HuH-7.5 (cell line): ENCODE results near the gene CRY2.

Experiments used
- DNase-seq: peaks from one replicate; pipeline ENCODE4 v3.0.0; 2011; ENCODE audit warnings: low spot score

Gene CRY2

DNA sequence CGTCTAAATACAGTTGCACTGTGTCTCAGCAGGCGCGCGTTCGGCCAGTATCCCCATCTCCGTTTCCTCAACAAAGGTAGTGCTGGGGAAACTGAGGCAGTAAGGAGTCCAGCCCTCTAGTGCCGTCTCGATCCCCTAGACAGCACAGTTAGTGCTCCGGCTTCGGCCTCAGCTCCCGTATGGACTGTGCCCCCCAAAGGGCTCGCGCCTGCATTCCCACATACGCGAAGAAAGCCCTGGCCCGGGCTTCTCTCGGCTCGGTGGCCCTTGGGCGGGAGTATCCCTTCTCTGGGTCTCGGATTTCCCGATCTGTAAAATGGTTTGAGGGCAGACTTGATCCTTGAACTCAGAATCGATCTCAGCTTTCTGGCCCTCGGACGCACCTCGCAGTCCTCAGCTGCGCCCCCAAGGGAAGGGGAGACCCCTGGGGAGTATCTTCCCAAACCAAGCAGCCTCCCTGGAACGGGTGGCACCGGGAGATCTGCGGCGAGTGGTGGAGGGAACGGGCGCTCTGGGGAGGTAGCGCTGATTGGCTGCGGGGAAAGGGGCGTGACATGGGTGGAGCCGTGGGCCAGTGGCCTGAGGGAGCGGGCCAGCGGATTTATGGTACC lies 71.2 kb downstream of the CRY2 start:
- DNase-seq, result peak; percentile 95

DNA sequence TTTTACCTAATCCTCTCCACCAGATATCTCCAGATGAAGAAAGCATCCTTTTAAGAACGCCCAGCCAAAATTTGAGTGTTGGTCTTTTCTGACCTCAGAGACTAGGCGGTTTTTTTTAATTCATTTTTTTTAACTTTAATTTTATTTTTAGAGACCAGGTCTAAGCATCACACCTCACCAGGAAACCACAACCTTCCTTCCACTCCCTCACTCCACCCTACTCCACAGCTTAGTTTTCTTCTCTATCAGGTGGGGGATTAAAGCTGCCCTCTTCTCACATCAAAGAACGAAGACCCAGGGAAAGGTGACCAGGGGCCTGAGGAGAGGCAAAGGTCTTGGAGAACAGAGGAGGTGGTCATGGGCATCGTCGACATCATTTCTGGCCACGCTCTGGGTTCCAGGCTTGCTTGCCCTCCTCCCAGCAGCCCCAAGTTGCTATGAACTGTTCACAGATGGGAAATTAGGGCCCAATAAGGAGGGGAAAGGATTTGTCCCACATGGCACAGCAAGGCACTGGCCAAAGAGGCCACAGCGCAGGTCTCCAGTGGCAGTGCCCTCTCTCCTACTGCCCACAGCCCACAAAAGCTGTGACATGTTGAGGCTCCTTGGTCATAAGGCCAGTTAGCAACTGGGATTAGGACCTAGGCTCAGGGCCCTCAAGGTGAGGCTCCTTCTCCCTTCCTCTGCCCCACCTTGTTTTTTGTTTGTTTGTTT lies 71.8 kb downstream of the CRY2 start:
- DNase-seq, result no peak

DNA sequence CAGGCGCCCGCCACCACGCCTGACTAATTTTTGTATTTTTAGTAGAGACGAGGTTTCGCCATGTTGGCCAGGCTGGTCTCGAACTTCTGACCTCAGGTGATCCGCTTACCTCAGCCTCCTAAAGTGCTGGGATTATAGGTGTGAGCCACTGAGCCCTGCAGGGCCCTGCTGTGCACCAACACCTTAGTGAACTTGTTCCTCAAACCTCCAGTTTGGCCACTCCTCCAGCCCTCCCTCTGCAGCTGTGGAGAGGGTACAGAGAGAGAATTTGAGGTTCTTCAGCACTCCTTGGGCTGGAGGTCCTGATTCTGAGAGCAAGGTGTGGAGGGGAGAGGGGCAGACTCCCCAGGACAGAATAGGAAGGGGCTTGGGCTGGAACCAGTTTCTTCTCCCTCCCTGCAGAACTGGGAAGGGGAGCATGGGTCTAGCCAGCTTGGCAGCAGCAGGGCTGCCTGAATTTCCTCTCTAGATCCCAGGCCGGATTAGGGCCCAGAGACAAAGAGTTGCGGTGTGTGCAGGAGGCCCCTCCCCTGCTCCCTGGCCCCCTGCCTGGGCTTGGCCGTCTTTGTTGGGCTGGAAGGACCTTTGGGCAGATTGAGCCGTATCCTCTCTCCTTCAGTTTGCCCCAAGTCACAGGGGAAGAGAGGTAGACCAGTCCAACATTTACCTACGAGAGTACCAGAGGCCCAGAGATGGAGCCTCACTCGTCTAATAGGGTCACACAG lies 72.7 kb downstream of the CRY2 start:
- DNase-seq, result no peak

DNA sequence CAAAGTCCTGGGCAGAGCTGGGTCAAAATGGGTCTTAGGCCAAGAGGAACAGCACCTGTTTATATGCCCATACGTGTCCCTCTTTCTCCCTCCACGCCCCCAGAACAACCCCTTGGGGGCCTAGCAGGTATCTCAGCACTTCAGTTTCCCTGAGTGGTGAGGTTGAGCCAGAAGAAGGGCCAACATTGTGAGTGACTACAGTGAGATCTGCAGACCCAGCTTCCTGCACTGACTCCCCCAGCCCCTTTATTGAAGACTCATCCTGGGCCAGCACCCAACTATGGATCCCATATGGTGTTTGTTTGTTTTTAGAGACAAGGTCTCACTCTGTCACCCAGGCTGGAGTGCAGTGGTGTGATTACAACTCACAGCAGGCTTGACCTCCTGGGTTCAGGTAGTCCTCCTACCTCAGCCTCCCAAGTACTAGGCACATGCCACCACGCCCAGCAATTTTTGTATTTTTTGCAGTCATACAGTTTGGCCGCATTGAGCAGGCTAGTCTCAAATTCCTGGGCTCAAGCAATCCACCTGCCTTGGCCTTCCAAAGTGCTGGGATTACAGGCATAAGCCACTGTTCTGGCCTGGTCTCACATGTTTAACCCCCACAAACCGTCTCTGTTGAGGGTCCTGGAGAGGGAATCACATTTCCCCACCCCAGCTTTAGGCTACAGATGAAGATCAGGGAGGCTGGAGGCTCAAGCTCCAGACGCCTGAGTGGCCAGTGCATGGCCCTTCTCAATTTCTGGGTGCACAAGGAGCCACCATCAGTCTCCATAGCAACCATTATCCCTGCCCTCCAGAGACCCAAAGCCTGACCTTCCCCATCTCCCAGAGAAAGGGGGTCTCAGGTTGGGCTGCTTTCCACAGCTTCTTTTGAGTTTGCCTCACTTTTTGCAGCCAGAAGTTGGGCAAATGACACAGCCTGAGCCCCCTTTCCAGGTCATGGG lies 73.5 kb downstream of the CRY2 start:
- DNase-seq, result no peak

DNA sequence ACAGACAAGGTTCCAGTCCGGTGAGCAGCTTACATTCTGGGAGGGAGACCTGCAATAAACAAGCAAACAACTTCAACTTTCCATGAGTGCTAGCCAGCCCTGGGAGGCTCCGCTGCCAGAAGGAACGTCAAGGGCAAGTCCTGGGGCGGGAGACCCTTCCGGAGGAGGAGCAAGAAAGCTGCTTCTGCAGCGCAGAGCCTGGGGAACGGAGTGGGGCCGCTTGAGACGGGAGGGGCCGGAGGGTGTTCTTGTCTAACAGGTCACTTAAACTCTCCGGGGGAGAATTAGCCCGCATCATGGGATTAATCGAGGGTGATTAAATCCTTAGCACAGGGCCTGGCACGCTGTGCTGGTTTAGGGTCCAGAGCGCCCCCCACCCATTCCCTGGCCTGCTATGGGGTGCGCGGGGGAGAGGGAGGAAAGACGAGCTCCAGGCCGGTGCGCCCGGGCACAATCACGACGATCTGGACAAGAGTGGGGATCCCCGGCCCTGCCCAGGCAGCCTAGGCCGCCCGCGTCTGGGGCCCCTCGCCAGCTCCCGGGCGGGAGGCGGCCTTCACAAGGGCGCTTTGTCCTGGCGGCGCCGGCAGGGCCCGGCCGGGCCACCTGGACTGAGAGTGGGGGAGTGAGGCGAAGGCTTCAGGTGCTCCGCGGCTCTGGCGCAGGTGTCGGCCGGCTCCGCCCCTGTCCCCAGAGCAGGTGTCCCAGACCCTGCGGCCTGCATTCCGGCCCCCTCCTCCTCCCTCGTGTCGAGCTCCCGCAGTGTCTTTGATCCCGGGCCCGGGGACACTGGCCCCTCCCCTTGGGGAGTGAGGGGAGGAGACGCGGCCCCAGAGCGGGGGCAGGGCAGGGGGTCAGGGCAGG lies 74.5 kb downstream of the CRY2 start:
- peak; percentile 59 for DNase-seq

DNA sequence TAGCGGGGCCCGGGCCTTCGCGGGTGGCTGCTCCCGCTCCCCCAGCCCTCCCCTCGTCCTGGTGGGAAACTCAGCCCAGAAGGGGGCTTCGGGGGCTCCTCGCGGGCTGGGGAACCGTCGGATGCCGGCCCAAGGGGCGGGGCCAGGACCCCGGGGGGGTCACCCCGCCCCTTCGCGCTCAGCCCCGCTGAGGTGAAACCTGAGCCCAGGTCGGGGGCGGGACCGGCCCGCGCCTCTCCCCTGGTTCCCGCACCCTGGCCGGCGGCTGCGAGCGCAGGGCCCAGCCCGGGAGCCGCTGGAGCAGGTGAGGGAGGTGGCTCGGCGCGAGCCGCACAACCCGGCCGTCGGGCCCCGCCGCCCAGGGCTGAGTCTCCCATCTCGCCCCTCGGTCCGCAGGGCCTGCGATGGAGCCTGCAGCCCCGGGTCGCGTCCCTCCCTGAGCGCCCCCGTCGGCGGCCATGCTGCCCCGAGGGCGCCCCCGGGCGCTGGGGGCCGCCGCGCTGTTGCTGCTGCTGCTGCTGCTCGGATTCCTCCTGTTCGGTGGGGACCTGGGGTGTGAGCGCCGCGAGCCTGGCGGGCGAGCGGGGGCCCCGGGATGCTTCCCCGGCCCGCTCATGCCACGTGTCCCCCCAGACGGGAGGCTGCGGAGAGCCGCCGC lies 75.3 kb downstream of the CRY2 start, which contains the start of gene LARGE2:
TSS of gene LARGE2 (plus strand) at position 232 of the 658 bp plus-strand sequence. CDS start at position 459, 227 bp downstream.
- peak; percentile 84 for DNase-seq

DNA sequence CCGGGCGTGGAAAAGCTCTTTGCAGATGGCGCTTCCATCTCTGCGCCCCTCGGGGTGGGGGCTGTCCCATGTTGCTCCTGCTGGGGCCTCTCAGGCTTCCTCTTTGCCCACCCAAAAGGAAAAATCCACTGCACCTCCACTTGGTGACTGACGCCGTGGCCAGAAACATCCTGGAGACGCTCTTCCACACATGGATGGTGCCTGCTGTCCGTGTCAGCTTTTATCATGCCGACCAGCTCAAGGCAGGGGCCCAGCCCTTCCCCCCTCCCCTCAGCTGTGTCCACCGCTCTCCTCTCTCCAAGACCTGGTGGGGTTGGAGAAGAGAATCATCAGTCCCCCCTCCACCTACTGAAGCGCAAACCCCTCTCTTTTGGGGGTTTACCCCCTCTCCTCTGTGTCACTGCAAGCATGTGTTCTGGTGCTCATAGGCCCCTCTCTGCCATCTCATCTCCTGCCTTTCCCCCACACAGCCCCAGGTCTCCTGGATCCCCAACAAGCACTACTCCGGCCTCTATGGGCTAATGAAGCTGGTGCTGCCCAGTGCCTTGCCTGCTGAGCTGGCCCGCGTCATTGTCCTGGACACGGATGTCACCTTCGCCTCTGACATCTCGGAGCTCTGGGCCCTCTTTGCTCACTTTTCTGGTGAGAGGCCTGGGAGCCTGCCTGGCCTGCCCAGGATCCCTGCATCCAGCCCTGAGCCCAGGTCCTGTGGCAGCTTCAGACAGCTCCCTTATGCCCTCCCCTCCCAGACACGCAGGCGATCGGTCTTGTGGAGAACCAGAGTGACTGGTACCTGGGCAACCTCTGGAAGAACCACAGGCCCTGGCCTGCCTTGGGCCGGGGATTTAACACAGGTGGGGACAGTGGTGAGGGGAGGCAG lies 77.0 kb downstream of the CRY2 start:
- DNase-seq, result no peak

DNA sequence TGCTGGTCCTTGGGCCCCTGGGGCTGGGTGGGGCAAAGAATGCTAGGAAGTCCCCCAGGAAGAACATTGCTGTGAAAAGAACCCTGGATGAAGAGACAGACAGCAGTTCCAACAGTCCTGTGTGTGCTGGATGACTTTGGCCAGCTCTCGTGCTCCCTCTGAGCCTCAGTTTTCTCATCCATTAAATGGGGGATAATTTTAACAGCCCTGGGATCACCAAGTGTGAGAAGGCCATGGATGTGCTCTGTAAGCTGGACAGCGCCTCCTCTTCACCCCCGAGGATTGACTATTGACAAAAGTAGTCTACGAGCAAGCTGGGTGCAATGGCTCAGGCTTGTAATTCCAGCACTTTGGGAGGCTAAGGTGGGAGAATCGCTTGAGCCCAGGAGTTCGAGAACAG lies 77.7 kb downstream of the CRY2 start:
- DNase-seq, result no peak

DNA sequence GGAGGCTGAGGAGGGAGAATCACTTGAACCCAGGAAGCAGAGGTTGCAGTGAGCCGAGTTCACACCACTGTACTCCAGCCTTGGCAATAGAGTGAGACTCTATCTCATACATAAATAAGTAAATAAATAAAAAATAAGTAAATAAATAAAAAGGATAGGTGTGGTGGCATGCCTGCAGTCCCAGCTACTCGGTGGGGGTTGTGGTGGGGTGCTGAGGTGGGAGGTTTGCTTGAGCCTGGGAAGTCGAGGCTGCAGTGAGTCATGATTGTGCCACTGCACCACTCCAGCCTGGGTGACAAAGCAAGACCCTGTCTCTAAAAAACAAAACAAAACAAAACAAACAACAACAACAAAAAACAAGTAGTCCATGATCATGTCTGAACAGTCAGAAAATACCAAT lies 78.3 kb downstream of the CRY2 start:
- DNase-seq, result no peak

DNA sequence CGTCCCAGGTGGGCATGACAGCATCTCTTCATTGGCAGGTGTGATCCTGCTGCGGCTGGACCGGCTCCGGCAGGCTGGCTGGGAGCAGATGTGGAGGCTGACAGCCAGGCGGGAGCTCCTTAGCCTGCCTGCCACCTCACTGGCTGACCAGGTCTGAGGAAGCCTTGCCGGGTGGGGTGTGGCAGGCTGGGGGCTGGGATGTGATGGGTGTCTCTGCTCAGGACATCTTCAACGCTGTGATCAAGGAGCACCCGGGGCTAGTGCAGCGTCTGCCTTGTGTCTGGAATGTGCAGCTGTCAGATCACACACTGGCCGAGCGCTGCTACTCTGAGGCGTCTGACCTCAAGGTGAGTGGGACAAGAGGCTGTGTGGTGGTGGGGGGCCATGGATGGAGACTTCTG lies 78.7 kb downstream of the CRY2 start:
- no peak for DNase-seq

DNA sequence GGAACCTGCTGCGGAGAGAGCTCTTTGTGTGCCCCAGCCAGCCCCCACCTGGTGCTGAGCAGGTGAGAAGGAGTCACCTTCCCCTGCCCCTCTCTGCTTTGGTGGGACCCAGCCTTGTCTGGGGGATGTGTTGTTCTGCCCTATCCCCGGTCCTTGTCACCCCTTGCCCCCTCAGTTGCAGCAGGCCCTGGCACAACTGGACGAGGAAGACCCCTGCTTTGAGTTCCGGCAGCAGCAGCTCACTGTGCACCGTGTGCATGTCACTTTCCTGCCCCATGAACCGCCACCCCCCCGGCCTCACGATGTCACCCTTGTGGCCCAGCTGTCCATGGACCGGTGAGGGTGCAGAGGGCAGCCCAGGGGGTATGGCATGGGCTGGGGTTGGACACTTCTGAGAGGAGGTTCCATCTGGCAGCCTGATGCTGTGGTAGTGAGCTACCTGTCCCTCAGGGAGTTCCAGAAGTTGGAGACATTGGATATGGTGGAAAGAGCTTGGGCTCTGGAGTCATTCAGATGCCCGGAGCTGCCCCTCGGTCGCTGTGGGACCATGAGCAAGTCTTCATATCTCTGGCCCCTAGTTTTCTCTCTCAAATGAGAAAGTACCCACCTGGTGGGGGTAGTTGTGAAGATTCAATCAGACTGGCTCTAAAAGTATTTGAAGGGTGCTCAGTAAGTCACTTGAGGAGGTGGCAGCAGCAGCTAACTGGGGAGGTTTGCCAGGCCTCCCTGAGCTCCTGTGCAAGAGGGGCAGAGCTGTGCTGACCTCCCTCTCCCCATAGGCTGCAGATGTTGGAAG lies 79.5 kb downstream of the CRY2 start:
- no peak for DNase-seq

DNA sequence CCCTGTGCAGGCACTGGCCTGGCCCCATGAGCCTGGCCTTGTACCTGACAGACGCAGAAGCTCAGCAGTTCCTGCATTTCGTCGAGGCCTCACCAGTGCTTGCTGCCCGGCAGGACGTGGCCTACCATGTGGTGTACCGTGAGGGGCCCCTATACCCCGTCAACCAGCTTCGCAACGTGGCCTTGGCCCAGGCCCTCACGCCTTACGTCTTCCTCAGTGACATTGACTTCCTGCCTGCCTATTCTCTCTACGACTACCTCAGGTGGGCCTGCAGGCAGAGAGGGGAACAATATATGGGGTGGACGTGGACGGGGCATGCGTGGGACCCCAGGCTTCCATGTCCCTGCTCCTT lies 80.0 kb downstream of the CRY2 start:
- no peak for DNase-seq

DNA sequence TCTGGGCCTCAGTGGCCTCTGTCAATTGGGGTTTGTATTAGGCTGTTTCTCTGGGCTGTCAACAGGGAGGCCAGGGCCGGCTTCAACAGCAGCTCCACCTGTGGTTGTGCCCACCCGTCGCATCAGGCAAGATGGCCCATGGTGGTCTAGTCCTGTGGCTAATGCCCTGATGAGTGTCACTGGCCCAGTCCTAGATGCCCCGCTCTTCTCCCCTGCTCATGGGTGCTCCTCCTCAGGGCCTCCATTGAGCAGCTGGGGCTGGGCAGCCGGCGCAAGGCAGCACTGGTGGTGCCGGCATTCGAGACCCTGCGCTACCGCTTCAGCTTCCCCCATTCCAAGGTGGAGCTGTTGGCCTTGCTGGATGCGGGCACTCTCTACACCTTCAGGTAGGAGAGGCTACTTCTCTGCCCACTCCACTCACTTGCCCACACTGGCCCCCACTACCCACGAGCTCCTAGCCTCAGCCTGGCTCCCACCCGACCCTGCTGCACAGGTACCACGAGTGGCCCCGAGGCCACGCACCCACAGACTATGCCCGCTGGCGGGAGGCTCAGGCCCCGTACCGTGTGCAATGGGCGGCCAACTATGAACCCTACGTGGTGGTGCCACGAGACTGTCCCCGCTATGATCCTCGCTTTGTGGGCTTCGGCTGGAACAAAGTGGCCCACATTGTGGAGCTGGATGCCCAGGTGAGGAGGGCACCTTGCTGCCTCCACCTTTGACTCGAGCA lies 80.6 kb downstream of the CRY2 start:
- no peak for DNase-seq

DNA sequence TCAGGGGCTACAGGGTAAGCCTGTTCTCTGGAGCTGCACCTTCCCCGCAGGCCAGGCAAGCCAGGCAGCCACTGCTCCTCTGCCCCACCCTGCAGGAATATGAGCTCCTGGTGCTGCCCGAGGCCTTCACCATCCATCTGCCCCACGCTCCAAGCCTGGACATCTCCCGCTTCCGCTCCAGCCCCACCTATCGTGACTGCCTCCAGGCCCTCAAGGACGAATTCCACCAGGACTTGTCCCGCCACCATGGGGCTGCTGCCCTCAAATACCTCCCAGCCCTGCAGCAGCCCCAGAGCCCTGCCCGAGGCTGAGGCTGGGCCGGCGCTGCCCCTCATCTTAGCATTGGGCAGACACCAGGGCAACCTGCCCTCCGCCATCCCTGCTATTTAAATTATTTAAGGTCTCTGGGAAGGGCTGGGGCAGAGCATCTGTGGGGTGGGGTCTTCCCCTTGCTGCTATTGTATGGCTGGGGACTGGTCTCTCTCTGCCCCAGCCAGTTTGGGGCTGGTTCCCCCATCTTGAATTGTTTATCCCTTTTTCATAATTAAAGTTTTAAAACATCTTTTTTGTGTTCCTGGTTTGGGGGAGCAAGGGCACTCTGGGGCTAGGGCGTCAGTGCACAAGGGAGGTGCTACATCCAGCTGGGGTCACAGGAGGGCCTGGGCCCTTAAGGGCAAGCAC lies 81.4 kb downstream of the CRY2 start:
- no peak for DNase-seq

DNA sequence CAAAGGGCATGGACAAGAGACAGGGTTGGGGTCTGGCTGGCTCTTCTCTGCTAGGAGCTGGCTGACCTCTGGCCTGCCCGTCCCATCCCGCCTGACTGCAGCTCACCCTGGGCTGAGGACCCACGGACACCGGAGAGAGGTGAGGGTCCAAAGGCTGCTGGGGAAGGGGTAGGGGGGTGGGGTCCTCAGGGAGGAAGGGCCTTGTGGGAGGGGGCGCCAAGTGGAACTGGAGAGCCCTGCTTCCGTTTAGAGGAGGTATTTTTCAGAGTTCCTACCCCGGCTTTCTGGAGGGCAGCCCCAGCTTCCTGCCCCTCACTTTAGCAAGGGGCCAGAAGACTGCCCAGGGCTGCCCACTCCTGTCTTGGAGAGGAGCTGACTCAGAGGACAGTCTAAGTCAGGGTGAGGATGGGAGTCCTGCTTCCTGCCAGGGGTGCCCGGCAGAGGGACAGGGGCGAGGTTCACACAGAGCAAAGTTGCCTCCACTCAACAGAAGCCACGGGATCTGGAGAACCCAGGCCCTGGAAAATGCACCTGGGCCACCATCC lies 82.3 kb downstream of the CRY2 start:
- no peak for DNase-seq

DNA sequence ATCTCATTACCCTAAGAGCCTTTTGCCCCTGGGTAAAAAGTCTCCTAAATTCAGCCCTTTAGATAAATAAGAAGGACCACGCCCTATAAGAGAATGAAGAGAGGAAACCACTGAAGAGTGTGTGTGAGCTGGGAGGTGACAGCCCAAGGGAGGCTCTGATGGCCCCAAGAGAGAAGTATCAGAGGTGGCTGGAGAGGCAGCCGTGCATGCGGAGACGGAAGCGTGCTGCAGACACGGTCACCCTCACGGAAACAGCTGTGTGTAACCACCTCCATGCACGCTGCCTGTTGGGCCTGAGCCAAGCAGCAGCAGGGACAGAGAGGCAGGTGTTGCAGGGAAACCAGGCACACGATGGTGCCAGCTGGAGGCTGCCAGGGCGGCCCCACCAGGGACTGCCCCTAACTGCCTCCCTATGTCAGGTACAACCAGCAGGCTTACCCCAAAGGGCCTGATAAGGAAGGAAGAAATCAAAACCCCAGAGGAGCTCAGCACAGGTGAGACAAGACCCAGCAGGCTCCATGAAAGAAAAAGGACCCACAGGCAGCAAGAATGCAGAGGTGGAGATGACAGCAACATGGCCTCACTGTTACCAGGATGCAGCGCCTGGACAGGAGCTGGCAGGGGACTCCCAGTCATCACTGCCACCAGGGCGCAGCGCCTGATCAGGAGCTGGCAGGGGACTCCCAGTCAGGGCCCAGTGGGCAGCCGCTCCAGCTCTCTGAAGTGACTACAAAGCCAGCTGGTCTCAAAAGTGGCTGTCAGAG lies 82.9 kb downstream of the CRY2 start:
- no peak for DNase-seq
